H1 (cell line): Measurements from ENCODE around the gene PAK6. TPM values are rescaled to one million over a fixed set of nuclear protein-coding genes. Genes with fewer than 3 reads are reported as not detected.
A peak's percentile ranks its signal among the peaks of the same experiment; 100 is the strongest.

Experiments
- BRCA1 ChIP-seq: IDR thresholded peaks from 2 replicates; pipeline ENCODE4 v1.6.1; 2012; ENCODE audit warnings: low read depth, low read length, improper control_type of control experiment
- EZH2 ChIP-seq: fragments of 200-600 bp; sonication (generic); IDR thresholded peaks from 2 replicates; pipeline ENCODE4 v1.7.1; 2012; ENCODE audit warnings: low read depth, mild to moderate bottlenecking, moderate library complexity, low read length, inconsistent platforms; ENCODE audit not compliant: severe bottlenecking
- JUN ChIP-seq: IDR thresholded peaks from 2 replicates; pipeline ENCODE4 v1.6.1; 2011; ENCODE audit warnings: low read depth, mild to moderate bottlenecking, improper control_type of control experiment, low read length
- RBBP5 ChIP-seq: IDR thresholded peaks from 2 replicates; pipeline ENCODE4 v1.7.1; 2012; ENCODE audit warnings: low read depth, mild to moderate bottlenecking, inconsistent platforms, low read length, moderate library complexity, borderline replicate concordance
- SRF ChIP-seq: IDR thresholded peaks from 2 replicates; pipeline ENCODE4 v1.6.1; 2011; ENCODE audit warnings: mild to moderate bottlenecking, low read depth, low read length, moderate library complexity
- TAF7 ChIP-seq: optimal IDR thresholded peaks from 2 replicates; pipeline ENCODE3; 2011; ENCODE audit warnings: low read depth, mild to moderate bottlenecking, inconsistent platforms, low read length, moderate library complexity, borderline replicate concordance
- TBP ChIP-seq: IDR thresholded peaks from 2 replicates; pipeline ENCODE4 v1.6.1; 2011; ENCODE audit warnings: low read depth, low read length, improper control_type of control experiment
- YY1 ChIP-seq: IDR thresholded peaks from 2 replicates; pipeline ENCODE4 v1.6.1; 2011; ENCODE audit warnings: low read depth, mild to moderate bottlenecking, low read length
- polyA plus RNA-seq, 7 experiments: library from polyadenylated mRNA; depleted of rRNA in 3 of 7; stranded (reverse) in 5 of 7; unstranded in 2 of 7; fragments of >200 nt in 5 of 7; fragments of 200-250 nt in 2 of 7; gene quantifications; 1 replicate in 5 of 7; 2 replicates in 1 of 7; 4 replicates in 1 of 7; pipeline versions ENCODE4 v1.2.1 to v1.2.3, GENCODE V29; 2011 to 2013; ENCODE audit warnings: missing spikeins in 2 of 7, mixed read lengths in 2 of 7
- total RNA-seq: library from RNA; stranded (reverse); fragmentation: NEBNext Ultra II Directional; extraction: Animal tissue kit (Norgen Biotek cat#: 25700); gene quantifications from 2 replicates; pipeline ENCODE4 v1.2.1, GENCODE V29; 2021
- TF ChIP-seq, protein P1 (sequence below): fragments of 300-600 bp; sonication (generic); IDR thresholded peaks from 2 replicates; pipeline ENCODE4 v1.7.1; 2012; ENCODE audit warnings: low read length, moderate library complexity, mild to moderate bottlenecking, inconsistent platforms; ENCODE audit not compliant: insufficient replicate concordance
- TF ChIP-seq, protein P2 (sequence below): IDR thresholded peaks from 2 replicates; pipeline ENCODE4 v1.6.1; 2011; ENCODE audit warnings: low read length, improper control_type of control experiment

PAK6 gene
- total and polyA plus RNA-seq, 2 of the 8 experiments (the other 6 are each of a cell fraction or from before 2014, with no cell fraction given) = 6.9 to 9.4 TPM

DNA sequence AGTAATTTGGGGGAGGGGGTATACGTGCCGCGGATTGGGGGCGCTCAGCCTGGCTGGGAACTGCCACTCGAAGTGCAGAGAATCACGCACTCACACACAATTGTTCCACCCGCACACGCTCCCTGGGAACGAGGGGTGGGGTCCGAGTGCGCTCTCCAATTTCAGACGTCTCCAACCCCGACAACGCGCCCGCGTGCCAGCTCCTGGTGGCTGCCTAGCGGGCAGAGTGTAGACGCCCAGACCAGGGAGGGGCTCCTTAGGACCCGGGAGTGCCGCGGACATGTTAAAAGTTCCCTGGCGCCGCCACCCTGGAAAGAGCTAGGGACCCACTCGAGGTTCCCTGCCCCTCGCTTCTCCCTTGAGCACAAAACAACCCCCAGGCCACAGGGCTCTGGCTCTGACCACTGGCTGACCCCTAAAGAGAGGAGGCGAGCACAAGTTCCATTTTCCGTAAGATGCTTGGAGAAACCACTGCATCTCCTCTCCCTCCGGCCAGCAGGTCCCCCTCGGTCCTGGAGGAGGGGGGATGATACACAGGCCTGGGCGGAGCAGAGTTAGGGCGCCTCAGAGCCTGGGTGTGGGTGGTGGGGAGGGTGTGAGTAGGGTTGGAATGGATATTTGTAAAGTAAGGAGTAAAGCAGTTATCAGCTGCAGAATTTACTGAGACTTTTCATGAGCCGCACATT, 44.9 kb downstream of the PAK6 start (continued):
- TF ChIP-seq, protein P1, sequence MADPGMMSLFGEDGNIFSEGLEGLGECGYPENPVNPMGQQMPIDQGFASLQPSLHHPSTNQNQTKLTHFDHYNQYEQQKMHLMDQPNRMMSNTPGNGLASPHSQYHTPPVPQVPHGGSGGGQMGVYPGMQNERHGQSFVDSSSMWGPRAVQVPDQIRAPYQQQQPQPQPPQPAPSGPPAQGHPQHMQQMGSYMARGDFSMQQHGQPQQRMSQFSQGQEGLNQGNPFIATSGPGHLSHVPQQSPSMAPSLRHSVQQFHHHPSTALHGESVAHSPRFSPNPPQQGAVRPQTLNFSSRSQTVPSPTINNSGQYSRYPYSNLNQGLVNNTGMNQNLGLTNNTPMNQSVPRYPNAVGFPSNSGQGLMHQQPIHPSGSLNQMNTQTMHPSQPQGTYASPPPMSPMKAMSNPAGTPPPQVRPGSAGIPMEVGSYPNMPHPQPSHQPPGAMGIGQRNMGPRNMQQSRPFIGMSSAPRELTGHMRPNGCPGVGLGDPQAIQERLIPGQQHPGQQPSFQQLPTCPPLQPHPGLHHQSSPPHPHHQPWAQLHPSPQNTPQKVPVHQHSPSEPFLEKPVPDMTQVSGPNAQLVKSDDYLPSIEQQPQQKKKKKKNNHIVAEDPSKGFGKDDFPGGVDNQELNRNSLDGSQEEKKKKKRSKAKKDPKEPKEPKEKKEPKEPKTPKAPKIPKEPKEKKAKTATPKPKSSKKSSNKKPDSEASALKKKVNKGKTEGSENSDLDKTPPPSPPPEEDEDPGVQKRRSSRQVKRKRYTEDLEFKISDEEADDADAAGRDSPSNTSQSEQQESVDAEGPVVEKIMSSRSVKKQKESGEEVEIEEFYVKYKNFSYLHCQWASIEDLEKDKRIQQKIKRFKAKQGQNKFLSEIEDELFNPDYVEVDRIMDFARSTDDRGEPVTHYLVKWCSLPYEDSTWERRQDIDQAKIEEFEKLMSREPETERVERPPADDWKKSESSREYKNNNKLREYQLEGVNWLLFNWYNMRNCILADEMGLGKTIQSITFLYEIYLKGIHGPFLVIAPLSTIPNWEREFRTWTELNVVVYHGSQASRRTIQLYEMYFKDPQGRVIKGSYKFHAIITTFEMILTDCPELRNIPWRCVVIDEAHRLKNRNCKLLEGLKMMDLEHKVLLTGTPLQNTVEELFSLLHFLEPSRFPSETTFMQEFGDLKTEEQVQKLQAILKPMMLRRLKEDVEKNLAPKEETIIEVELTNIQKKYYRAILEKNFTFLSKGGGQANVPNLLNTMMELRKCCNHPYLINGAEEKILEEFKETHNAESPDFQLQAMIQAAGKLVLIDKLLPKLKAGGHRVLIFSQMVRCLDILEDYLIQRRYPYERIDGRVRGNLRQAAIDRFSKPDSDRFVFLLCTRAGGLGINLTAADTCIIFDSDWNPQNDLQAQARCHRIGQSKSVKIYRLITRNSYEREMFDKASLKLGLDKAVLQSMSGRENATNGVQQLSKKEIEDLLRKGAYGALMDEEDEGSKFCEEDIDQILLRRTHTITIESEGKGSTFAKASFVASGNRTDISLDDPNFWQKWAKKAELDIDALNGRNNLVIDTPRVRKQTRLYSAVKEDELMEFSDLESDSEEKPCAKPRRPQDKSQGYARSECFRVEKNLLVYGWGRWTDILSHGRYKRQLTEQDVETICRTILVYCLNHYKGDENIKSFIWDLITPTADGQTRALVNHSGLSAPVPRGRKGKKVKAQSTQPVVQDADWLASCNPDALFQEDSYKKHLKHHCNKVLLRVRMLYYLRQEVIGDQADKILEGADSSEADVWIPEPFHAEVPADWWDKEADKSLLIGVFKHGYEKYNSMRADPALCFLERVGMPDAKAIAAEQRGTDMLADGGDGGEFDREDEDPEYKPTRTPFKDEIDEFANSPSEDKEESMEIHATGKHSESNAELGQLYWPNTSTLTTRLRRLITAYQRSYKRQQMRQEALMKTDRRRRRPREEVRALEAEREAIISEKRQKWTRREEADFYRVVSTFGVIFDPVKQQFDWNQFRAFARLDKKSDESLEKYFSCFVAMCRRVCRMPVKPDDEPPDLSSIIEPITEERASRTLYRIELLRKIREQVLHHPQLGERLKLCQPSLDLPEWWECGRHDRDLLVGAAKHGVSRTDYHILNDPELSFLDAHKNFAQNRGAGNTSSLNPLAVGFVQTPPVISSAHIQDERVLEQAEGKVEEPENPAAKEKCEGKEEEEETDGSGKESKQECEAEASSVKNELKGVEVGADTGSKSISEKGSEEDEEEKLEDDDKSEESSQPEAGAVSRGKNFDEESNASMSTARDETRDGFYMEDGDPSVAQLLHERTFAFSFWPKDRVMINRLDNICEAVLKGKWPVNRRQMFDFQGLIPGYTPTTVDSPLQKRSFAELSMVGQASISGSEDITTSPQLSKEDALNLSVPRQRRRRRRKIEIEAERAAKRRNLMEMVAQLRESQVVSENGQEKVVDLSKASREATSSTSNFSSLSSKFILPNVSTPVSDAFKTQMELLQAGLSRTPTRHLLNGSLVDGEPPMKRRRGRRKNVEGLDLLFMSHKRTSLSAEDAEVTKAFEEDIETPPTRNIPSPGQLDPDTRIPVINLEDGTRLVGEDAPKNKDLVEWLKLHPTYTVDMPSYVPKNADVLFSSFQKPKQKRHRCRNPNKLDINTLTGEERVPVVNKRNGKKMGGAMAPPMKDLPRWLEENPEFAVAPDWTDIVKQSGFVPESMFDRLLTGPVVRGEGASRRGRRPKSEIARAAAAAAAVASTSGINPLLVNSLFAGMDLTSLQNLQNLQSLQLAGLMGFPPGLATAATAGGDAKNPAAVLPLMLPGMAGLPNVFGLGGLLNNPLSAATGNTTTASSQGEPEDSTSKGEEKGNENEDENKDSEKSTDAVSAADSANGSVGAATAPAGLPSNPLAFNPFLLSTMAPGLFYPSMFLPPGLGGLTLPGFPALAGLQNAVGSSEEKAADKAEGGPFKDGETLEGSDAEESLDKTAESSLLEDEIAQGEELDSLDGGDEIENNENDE = no peak
- no peak for TF ChIP-seq BRCA1
- no peak for TF ChIP-seq TAF7
- no peak for TF ChIP-seq SRF
- TF ChIP-seq YY1 = no peak
- no peak for TF ChIP-seq TBP
- TF ChIP-seq, protein P2, sequence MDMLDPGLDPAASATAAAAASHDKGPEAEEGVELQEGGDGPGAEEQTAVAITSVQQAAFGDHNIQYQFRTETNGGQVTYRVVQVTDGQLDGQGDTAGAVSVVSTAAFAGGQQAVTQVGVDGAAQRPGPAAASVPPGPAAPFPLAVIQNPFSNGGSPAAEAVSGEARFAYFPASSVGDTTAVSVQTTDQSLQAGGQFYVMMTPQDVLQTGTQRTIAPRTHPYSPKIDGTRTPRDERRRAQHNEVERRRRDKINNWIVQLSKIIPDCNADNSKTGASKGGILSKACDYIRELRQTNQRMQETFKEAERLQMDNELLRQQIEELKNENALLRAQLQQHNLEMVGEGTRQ = no peak
- no peak for TF ChIP-seq JUN
- no peak for TF ChIP-seq RBBP5
- peak; percentile 43 for TF ChIP-seq EZH2
